Panc1 (cell line): ENCODE measurements around the gene EIF3B.

Experiments
- POLR2AphosphoS5 ChIP-seq: IDR thresholded peaks from 2 replicates; pipeline ENCODE4 v1.6.1; 2012; ENCODE audit warnings: mild to moderate bottlenecking, low read depth, low read length, moderate library complexity
- REST ChIP-seq, 2 experiments: IDR thresholded peaks; 2 replicates each; pipeline ENCODE4 v1.6.1; 2011 to 2012; ENCODE audit warnings: low read depth in 2 of 2, control low read depth in 1 of 2, low read length in 1 of 2, mild to moderate bottlenecking in 1 of 2, moderate library complexity in 1 of 2; ENCODE audit not compliant: insufficient read depth in 1 of 2
- SIN3A ChIP-seq: IDR thresholded peaks from 2 replicates; pipeline ENCODE4 v1.6.1; 2012; ENCODE audit warnings: low read depth, mild to moderate bottlenecking, low read length, moderate library complexity, borderline replicate concordance; ENCODE audit not compliant: insufficient read depth
- TF ChIP-seq, protein P1 (sequence below): fragments of 450-650 bp; IDR thresholded peaks from 2 replicates; pipeline ENCODE4 v1.5.1; 2017; ENCODE audit warnings: mild to moderate bottlenecking

- TF ChIP-seq, protein P1, sequence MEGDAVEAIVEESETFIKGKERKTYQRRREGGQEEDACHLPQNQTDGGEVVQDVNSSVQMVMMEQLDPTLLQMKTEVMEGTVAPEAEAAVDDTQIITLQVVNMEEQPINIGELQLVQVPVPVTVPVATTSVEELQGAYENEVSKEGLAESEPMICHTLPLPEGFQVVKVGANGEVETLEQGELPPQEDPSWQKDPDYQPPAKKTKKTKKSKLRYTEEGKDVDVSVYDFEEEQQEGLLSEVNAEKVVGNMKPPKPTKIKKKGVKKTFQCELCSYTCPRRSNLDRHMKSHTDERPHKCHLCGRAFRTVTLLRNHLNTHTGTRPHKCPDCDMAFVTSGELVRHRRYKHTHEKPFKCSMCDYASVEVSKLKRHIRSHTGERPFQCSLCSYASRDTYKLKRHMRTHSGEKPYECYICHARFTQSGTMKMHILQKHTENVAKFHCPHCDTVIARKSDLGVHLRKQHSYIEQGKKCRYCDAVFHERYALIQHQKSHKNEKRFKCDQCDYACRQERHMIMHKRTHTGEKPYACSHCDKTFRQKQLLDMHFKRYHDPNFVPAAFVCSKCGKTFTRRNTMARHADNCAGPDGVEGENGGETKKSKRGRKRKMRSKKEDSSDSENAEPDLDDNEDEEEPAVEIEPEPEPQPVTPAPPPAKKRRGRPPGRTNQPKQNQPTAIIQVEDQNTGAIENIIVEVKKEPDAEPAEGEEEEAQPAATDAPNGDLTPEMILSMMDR, result no peak
- peak; percentile 42 for TF ChIP-seq POLR2AphosphoS5
- TF ChIP-seq SIN3A, result no peak
- no peak for TF ChIP-seq REST (IDR thresholded peaks at IDR 0.05; ENCODE audit: insufficient read depth in 1 of 2, low read depth in 2 of 2, low read length in 1 of 2)
Observed at GRCh38 chr7:2381881-2382509, 27.4 kb downstream of the EIF3B start.
